Measurements from ENCODE around the gene KIAA0825. TPM values are rescaled to one million over a fixed set of nuclear protein-coding genes. Genes with fewer than 3 reads are reported as not detected.

KIAA0825 gene
- total RNA-seq, 1 experiment from 2014 or later: 1.8 TPM

Other genes starting within 250 kb of the KIAA0825 start
- gene SLF1, start 65 bp upstream of the KIAA0825 start, total RNA-seq (2014; rRNA removed; shearing (Covaris generic)): 20.9 and 21.6 TPM in 2 replicates